GM19193 (cell line): ENCODE data around the gene TEAD1.

Experiments
- POLR2A ChIP-seq: IDR thresholded peaks from 4 replicates; pipeline ENCODE4 v1.6.1; 2011; ENCODE audit not compliant: insufficient read depth, insufficient read length; ENCODE audit errors: extremely low read depth

The TEAD1 gene

GRCh38 chr11:12815931-12816494 is 141.8 kb downstream of the TEAD1 start:
- no peak for TF ChIP-seq POLR2A

GRCh38 chr11:12817681-12818332 is 143.6 kb downstream of the TEAD1 start:
- no peak for TF ChIP-seq POLR2A

- no peak for TF ChIP-seq POLR2A
Measured at GRCh38 chr11:12818333-12819015, 144.3 kb downstream of the TEAD1 start.

- TF ChIP-seq POLR2A = no peak
Measured at GRCh38 chr11:12822392-12823022, 148.3 kb downstream of the TEAD1 start.

GRCh38 chr11:12824281-12825041 is 150.2 kb downstream of the TEAD1 start:
- TF ChIP-seq POLR2A = no peak

- no peak for TF ChIP-seq POLR2A
Measured at GRCh38 chr11:12826441-12826840, 152.2 kb downstream of the TEAD1 start.

GRCh38 chr11:12827369-12827768 is 153.1 kb downstream of the TEAD1 start:
- TF ChIP-seq POLR2A = no peak

GRCh38 chr11:12827929-12828812 is 153.9 kb downstream of the TEAD1 start:
- no peak for TF ChIP-seq POLR2A

GRCh38 chr11:12829131-12829530 is 154.9 kb downstream of the TEAD1 start:
- TF ChIP-seq POLR2A = no peak

GRCh38 chr11:12829540-12830314 is 155.5 kb downstream of the TEAD1 start:
- no peak for TF ChIP-seq POLR2A

- TF ChIP-seq POLR2A = no peak
Measured at GRCh38 chr11:12831471-12832202, 157.4 kb downstream of the TEAD1 start.

- TF ChIP-seq POLR2A = no peak
Measured at GRCh38 chr11:12832480-12833224, 158.4 kb downstream of the TEAD1 start.
